Stimulated activated CD4-positive, alpha-beta T cell treated with anti-CD3 and anti-CD28 coated beads, TNF-alpha, amount 100 ng/mL, for 4 hours (primary cell): ENCODE results near the gene EXOSC2.
"Not testable (repeated sequence)": the region's sequence is repeated elsewhere in the genome, so short reads cannot be mapped to it uniquely, and the experiment has no call there.

Experiments
- DNase-seq, 3 experiments: peaks; one replicate each; pipeline ENCODE4 v3.0.0-alpha.2; 2020; ENCODE audit warnings: low read depth in 3 of 3

Gene EXOSC2

GRCh38 chr9:130667120-130667435 is 26.5 kb upstream of the EXOSC2 start:
- DNase-seq, result no peak

- DNase-seq, result no peak
These were observed 25.4 kb upstream of the EXOSC2 start for GRCh38 chr9:130668196-130668595.

GRCh38 chr9:130668659-130669058 is 24.9 kb upstream of the EXOSC2 start:
- no peak for DNase-seq

- DNase-seq, result no peak
These were observed 23.6 kb upstream of the EXOSC2 start for GRCh38 chr9:130669965-130670364.

DNA sequence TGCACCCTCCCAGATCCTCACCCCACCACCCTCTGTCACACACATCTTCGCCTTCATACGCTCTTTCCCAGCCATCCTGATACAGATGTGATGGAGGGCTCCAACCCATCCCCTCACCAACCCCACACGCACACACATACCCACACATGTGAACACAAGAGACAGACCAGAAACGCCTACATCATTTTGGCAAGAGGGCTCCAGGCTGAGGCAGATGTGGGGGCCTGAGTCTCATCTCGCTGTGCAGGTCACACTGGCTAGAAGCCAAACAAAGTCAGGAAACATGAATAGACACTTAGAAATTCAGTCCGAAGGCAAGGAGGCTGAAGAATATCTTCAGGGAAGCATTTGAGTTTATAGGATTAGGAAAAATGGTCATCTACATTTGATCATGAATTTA is 22.9 kb upstream of the EXOSC2 start:
- no peak for DNase-seq

DNA sequence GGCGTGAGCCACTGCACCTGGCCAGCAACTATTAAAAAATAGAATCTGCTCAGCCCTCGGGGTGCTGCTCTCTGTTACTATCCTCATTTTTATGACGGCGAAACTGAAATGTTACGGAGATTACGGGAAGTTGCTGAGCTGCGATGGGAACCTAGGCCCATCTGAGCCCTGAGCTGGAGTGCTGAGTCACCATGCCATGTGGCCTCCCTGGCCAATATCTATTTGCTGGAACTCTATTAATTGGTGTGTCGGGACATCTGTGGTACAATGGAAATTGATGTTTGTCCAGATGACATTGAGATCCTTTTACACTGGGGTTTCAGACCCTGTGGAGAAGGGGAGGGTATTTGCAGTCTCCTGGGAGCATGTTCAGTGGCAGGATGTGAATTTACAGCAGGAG is 21.1 kb upstream of the EXOSC2 start:
- no peak for DNase-seq

DNA sequence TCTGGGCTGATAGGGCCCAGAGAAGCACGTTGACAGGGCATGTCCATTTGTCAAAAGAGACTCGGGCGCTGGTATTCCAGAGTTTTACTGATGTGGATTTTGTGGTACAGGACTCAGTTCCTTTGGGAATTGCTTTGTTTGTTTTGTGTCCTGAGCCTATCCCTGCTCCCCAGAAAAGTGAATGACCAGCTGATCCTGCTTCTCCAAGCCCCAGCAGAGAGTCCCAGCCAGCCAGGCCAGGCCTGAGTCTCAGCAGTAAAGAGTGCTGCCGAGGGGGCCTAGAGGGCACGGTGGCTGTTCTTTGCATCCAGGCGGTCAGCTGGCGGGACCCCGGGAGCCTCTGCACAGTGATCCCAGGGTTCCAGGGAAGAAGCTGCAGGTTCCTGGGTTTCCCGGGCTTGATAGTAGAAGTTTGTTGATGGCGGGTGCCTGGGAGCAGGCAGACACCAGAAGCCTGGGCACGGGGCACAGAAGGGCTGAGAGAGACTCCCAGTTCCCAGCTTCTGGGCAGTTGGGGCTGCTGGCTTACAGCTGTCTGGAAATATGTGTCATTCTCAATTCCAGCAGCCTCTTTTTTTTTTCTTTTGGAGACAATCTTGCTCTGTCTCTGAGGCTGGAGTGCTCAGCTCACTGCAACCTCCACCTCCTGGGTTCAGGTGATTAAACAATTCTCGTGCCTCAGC is 20.5 kb upstream of the EXOSC2 start:
- DNase-seq, result no peak

DNA sequence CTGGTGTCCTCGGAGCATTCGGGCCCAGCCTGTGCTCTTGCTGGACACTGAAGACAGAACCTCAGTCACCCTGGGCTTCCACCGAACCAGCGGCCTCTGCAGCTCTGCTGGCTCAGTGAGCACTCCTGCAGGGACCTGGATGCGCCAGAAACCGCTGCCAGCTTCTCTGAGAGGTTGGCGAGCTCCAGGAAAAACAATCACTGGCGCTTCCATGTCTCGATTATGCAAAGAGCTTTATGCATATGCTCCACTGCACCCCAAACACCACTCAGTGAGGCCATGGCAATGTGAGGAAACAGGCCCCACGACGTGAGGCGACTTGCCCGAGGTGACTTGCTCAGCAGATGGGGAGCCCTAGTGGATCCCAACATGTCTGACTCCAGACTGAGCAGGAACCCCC is 18.2 kb upstream of the EXOSC2 start:
- DNase-seq, result no peak

- DNase-seq, result no peak
These were observed 16.3 kb upstream of the EXOSC2 start for GRCh38 chr9:130677252-130677651.

DNA sequence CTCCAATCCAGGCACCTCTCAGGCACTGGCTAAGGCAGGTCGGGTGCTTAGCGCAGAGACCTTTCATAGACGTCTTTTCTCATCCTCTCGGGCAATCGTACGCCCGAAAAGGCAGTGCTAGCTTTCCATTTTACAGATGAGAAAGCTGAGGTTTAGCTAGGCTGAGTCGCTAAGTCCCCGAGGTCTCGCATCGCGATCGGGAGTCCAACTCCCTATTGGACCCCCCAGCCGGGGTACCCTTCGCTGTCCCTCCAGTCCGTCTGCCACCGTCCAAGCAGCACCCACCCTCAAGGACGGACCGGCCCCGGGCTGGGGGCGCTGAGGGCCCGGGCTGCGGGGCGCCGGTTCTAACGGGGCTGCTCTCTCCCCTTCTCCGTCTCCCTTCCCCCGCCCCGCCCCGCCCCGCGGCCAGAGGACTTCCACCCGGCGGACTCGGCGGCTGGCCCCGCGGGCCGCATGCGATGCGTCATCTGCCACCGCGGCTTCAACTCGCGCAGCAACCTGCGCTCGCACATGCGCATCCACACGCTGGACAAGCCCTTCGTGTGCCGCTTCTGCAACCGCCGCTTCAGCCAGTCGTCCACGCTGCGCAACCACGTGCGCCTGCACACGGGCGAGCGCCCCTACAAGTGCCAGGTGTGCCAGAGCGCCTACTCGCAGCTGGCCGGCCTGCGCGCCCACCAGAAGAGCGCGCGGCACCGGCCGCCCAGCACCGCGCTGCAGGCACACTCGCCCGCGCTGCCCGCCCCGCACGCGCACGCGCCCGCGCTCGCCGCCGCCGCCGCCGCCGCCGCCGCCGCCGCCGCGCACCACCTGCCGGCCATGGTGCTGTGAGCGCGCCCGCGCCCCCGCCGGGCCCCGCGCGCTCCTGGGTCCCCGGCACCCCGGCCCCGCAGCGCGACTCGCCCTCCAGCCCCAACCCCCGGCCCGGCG is 12.5 kb upstream of the EXOSC2 start:
- DNase-seq, result peak in 2 of 3 experiments; percentile 26 to 53

- no peak for DNase-seq
These were observed 11.7 kb upstream of the EXOSC2 start for GRCh38 chr9:130681769-130682420.

- DNase-seq, result peak in 1 of 3 experiments; percentile 34
These were observed 11.0 kb upstream of the EXOSC2 start for GRCh38 chr9:130682421-130683121.

DNA sequence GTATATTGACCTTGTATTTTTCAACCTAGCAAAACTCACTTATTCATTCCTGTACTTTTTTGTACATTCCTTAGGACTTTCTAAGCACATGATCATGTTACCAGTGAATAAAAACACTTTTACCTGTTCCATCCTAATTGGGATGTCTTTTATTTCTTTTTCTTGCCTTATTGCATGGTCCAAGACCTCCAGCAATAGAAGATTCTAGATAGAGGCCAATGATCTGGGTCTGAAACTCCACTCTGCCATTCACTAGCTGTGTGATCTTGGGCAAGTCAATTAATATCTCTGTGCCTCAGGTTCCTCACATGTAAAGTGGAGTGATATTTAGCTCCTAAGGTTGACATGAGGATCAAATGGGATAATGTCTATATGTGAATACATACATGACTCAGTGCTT is 8.5 kb upstream of the EXOSC2 start:
- no peak for DNase-seq

DNA sequence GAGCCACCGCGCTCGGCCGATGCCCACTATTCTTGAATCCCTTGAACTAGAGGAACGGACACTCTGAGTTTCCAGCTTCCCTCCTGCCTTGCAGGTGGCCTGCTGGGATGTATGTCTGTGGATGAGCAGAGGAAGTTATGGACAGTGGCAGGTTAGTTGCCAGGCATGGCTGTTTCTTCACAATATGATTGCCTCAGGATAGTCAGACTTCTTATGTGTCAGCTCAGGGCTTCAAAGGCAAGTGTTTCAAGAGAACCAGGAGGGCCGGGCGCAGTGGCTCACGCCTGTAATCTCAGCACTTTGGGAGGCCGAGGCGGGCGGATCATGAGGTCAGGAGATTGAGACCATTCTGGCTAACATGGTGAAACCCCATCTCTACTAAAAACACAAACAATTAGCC is 7.6 kb upstream of the EXOSC2 start:
- DNase-seq, result not testable (repeated sequence)

GRCh38 chr9:130687615-130688014 is 6.0 kb upstream of the EXOSC2 start:
- DNase-seq, result no peak

- no peak for DNase-seq
These were observed 5.5 kb upstream of the EXOSC2 start for GRCh38 chr9:130688072-130688471.

DNA sequence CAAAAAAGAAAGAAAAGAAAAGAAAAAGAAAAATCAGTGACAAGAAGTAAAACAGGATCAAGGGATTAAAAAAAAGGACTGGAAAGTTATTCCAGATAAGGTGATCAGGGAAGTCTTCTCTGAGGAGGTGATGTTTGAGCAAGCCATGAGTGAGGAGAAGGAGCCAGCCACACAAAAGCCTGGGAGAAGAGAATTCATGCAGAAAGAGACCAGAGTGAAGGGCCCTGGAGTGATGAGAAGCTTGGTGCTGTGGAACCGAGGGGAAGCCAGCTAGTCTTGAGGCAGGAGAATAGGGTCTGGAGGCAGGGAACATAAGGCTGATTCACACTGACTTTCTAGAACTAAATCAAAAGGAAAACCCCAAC is 4.0 kb upstream of the EXOSC2 start:
- no peak for DNase-seq

DNA sequence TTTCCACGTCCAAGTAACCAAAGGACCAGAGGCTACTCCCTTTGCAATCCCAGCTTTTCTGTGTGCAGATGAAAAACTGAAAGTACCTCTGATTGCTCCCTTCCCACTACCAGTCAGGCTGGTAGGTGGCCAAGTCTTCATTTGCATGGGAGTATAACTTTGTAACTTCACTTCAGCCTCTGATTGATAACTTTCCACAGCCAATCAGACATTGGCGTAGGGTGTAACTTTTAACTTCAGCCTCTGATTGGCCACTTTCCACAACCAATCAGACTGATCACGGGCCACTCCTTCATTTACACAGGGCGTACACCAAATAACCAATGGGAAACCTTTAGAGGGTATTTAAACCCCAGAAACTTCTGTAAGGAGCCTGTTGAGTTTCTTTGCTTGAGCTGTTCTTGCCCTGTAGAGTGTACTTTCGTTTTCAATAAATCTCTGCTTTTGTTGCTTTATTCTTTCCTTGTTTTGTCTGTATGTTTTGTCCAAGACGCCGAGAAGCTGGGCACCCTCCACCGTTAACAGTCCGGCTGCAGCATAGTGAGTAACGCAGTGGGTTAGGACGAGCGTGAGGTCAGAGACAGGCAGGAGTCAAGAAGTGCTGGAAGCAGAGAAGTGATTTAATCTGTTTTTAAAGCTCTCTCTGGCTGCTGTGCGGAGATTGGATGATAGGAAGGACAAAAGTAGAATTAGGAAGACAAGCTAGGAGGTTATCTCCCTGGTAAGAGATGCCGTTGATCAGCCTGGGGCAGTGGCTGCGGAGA is 3.5 kb upstream of the EXOSC2 start:
- no peak for DNase-seq

GRCh38 chr9:130692321-130692720 is 1.3 kb upstream of the EXOSC2 start:
- no peak for DNase-seq

GRCh38 chr9:130693101-130693425 is 517 bp upstream of the EXOSC2 start:
- no peak for DNase-seq

- no peak for DNase-seq
These were observed 625 bp downstream of the EXOSC2 start for GRCh38 chr9:130694205-130694604.
